ENCODE measurements around the gene ADGRA1.
"Not testable (repeated sequence)": the region's sequence is repeated elsewhere in the genome, so short reads cannot be mapped to it uniquely, and the experiment has no call there.

Gene ADGRA1

GRCh38 chr10:133174689-133175263 lies 87.1 kb downstream of the ADGRA1 start:
- DNase-seq (ENCODE audit: low spot score) = no peak
- ChIA-PET POLR2A (ENCODE audit: low non-redundant PET) (no interaction called here), CTCF (no interaction called here)
- no peak for TF ChIP-seq CTCF (conservative IDR thresholded peaks at IDR 0.05; ENCODE audit: low read depth)
- H3K27ac ChIP-seq = no peak overlapping the region

- POLR2A ChIA-PET (ENCODE audit: low non-redundant PET); H3K27ac ChIP-seq; CTCF ChIA-PET; DNase-seq (ENCODE audit: low spot score): not testable (repeated sequence)
Measured at GRCh38 chr10:133175624-133176023, 87.9 kb downstream of the ADGRA1 start.

DNA sequence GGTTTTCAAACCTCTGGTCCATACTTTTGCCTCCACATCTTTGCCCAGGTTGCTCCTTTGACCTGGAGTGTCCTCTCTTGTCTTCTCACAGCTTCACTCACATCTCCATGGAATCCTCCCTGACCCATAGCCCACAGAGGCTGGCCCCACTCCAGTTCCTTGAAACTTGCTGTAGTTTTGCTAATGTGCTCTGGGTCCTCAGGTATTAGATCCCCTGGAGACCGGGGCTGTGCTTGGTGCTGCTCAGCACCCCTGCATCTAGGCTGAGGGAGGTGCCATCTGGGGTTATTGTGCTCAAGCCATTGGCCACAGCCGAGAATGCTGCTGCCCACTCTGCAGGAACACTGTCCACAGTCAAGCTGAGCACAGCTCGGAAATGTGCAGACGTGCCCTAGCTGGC lies 88.8 kb downstream of the ADGRA1 start:
- no peak for TF ChIP-seq CTCF (conservative IDR thresholded peaks at IDR 0.05; ENCODE audit: low read depth)
- CTCF ChIA-PET = no interaction called here
- POLR2A ChIA-PET (ENCODE audit: low non-redundant PET) = interaction anchor here (0.5 kb wide), 1 partner anchor 58 kb away, joined by 3 read pairs; no protein-coding TSS in a partner anchor
- no peak for DNase-seq (ENCODE audit: low spot score)
- H3K27ac ChIP-seq = no peak overlapping the region

- TF ChIP-seq CTCF (conservative IDR thresholded peaks at IDR 0.05; ENCODE audit: low read depth) = no peak
- POLR2A ChIA-PET (ENCODE audit: low non-redundant PET) = no interaction called here
- CTCF ChIA-PET = no interaction called here
- no peak for DNase-seq (ENCODE audit: low spot score)
- H3K27ac ChIP-seq = no peak overlapping the region
Measured at GRCh38 chr10:133177380-133178157, 89.8 kb downstream of the ADGRA1 start.

DNA sequence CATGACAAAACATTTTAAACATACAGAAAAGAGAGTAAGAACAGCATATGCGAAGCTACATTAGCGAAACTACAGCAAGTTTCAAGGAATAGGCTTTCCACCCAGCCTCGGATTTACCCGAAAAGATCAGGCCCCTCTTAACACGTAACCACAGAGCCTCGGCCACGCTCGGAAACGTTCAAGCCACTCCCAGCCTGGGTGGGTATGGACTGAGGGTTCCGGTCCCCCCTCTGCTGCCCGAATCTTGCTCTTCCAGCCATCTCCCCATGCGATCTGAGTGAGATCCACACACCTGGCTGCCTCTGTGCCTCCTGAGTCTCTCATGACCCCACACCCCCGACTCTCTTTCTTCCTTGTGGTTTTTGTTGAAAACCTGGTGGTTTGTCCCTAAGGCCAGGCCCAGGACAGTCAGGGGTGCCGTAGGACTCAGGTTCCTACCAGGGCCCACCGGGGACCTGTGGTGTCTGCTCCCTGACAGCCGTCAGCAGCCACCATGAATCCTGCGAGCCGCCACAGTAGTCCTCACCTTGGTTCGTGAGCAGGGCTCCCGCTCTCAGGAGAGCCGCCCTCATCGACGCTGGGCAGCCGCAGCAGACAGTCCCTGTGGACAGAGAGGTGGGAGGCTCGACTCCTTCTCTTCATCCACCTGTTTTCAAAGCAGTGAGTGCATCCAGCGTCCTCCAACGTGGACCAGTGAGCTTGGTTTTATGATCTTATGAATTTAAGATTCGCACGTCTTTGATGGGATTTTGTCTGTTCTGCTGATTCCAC lies 90.8 kb downstream of the ADGRA1 start:
- ChIA-PET CTCF (no interaction called here), POLR2A (ENCODE audit: low non-redundant PET) (no interaction called here)
- no peak for TF ChIP-seq CTCF (conservative IDR thresholded peaks at IDR 0.05; ENCODE audit: low read depth)
- H3K27ac ChIP-seq = no peak overlapping the region
- DNase-seq (ENCODE audit: low spot score) = no peak

DNA sequence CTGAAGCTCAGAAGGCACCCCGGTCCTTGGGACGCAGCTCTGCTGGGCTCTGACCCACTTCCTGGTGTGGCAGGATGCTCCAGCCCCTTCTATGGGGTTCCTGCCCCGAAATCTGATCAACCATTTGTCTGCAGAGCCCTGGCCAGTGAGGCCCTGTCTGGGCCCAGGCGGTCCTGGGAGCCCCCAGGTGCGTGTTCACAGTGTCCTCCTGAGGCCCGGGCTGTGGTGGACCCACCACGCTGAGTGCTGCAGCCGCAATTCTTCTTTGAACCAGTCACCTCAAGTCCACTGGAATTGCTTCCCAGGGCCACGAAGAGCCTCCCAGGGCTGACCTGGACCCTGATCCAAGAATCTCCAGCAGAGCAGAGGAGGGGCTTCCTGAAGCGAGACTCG lies 91.4 kb downstream of the ADGRA1 start:
- ChIA-PET POLR2A (ENCODE audit: low non-redundant PET) (no interaction called here), CTCF (no interaction called here)
- no peak overlapping the region for H3K27ac ChIP-seq
- DNase-seq (ENCODE audit: low spot score) = no peak
- no peak for TF ChIP-seq CTCF (conservative IDR thresholded peaks at IDR 0.05; ENCODE audit: low read depth)

DNA sequence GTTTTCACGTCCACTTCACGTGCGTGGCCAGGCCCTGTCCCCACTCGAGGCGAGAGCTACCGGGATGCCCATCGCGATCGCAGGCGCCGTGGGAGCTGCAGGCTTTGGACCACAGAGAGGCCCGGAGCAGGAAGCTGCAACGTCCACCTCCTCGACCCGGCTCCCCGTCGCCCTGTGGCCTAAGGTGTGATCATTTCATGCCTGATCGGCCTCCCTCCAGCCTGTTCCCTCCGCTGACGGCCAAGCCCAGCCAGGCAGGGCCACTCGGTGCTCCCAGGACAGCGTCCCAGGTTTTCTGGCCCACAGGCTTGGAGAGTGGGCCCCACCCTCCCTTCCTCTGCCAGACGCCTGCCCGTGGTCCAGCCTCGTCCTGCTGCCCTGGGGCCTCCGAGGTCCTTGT lies 91.9 kb downstream of the ADGRA1 start:
- CTCF ChIA-PET = no interaction called here
- no peak for DNase-seq (ENCODE audit: low spot score)
- TF ChIP-seq CTCF (conservative IDR thresholded peaks at IDR 0.05; ENCODE audit: low read depth) = no peak
- POLR2A ChIA-PET (ENCODE audit: low non-redundant PET) = no interaction called here
- no peak overlapping the region for H3K27ac ChIP-seq
